GM18951 (cell line): Measurements from ENCODE around the gene CRISPLD2.

ENCODE experiments used
- POLR2A ChIP-seq: IDR thresholded peaks from 4 replicates; pipeline ENCODE4 v1.6.1; 2011; ENCODE audit warnings: mild to moderate bottlenecking; ENCODE audit not compliant: insufficient read length, insufficient read depth; ENCODE audit errors: extremely low read depth
- in situ Hi-C: fragments of 300-500 bp; cut with MboI; formaldehyde crosslinking; loops from one replicate; pipeline ENCODE4 v1.12.0; 2022; ENCODE audit warnings: low sequenced_read_pairs, mixed read lengths, inconsistent platforms; ENCODE audit not compliant: unreplicated experiment

CRISPLD2 gene

DNA sequence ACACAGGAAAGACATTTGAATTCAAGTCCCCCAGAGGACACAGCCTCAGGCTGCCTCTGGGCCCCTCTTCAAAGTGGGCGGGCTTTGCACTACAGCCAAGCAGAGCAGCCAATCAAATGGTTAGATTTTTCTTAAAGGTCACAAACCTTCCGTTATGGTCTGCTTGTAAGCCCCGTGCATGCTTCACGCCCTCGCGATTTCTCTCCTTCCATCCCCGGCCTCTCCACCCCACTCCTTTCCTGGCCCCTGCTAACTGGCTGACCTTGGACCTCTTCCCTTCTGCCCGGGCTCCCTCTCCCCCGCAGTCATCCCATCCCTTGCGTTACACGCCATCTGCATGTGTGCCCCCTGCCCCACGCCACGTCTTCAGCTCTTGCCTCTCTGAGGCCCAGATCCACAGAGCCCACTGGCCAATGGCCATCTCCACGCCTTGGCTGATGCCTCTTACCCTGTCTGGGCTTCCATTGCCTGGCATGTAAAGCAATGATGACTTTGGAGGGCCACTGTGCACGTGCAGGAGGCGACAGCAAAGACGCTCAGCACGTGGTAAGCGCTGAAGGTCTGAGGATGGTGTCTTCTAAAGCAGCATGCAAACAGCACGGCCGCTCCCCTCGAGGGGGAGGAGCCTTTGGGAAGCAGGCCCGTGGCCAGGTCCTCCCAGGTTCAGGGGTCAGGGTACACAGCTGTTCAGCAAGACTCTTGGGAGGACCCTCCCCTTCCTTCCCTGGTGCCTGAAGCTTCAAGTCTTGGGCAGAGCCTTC is 104.7 kb downstream of the CRISPLD2 start:
- in situ Hi-C loops, result no loop called here
- TF ChIP-seq POLR2A, result no peak

DNA sequence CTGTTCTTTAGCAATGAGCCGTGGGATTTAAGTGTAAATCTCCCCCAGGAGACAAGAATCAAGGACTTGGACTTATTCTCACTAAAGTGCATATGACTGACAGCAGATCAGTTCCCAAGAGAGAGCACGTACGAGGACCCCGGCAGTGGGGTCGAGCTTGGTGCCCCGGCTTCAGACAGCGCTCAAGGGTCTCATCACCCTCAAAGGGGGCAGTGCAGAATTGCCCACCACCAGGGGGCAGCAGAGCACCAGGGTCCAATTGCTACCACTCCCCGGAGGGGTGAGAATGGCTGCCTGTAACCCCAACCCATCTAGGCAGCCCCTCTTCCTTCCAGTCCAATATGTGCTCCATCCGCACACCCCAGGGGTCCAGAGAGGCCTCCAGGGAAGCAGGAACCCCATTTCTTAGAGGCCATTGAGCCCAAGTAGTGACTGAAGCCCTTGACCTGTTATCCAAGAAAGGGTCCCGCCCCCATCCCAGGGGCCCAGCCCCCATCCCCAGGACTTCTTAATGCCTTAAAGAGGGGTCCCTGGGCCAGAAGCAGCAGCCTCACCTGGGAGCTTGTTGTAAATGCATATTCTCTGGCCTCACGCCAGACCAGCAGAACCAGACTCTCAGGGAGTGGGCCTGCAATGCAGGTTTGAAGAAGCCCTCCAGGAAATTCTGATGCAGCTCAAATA is 105.4 kb downstream of the CRISPLD2 start:
- in situ Hi-C loops, result no loop called here

DNA sequence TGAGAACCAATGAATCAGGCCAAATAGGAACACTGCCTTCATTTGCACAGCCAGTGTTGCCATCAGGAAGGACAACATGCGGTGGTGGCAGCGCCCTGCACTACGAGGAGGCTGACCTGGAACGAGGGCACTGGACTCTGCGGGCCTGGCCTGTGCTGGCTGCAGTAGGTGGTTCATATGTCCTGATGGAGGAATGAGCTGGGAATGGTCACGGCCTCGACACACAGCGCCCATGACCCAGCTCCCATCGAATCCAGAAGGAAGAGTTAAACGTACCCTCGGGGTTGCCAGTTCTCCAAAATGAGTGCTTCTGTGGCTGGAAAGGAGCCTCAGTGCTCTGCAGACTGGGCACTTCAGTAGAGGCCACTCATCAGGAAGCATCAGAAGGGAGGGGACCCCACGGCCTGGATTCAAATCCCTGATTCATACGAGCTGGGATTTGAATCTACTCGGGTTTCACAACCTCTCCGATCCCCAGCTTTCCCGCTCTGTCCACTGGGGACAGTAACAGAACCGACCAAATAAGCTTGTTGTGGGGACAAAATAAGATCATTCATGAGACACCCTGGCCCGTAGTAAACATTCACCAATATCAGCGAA is 106.1 kb downstream of the CRISPLD2 start:
- in situ Hi-C loops, result no loop called here
- TF ChIP-seq POLR2A, result no peak

More for the DNA sequence above, 105.4 kb downstream of the CRISPLD2 start:
- no peak for TF ChIP-seq POLR2A

DNA sequence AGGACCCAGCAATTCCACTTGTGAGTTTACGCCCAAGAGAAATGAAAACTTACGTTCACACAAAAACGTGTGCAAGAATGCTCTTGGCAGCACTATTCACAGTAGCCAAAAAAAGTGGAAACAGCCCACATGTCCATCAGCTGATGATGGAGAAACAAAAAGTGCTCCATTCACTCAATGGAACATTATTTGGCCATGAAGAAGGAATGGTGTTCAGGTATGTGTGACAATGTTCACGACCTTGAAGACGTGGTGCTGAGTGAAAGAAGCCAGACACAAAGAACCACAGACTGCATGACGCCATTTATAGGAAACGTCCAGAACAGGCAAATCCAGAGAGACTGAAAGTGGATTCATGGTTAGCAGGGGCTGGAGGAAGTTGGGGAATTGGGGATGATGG is 106.7 kb downstream of the CRISPLD2 start:
- no peak for TF ChIP-seq POLR2A
- in situ Hi-C loops, result no loop called here

DNA sequence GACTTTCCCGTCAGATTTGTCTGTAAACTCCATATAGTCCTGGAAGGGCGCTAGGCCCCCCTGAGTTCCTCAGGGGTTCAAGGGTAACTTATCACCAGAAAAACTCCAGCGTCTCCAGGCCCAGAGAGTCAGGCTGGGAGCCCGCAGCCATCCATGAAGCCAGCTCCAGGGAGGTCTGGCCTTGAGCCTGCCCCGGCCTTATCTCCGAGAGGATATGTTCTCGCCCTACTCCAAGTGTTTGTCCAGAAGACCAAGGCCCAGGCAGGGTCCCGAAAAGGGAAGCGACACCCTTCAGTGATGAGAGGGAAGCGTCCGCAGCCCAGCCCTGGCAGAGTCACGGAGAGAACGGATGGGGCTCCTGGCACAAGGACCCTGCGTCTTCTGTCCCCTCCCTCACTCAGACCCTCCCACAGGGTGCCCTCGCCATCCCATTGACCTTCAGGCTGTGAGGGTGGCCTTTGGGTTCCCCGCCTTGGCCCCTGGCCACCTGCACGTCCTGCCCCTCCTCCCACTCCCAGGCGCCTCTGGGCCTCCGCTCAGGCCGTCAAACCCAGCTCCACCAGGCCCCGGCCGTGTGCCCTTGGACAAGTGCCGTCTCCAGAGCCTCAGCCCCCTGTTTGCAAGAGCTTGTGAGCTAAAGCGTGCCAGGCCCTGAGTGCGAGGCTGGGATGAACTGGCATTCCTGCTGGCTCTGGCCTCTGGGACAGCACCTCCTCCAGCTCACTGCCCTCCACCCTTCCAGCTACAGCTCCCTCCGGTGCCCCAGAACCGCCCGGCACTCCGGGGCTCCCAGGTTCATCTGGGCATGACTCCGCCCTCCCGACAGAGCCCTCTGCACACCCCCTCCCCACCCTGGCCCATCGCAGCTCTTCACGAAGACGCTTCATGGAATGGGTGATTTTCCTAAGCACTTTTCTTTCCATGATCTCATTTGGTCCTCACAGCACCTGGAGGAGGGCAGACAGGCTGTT is 108.1 kb downstream of the CRISPLD2 start:
- TF ChIP-seq POLR2A, result no peak
- in situ Hi-C loops, result no loop called here

DNA sequence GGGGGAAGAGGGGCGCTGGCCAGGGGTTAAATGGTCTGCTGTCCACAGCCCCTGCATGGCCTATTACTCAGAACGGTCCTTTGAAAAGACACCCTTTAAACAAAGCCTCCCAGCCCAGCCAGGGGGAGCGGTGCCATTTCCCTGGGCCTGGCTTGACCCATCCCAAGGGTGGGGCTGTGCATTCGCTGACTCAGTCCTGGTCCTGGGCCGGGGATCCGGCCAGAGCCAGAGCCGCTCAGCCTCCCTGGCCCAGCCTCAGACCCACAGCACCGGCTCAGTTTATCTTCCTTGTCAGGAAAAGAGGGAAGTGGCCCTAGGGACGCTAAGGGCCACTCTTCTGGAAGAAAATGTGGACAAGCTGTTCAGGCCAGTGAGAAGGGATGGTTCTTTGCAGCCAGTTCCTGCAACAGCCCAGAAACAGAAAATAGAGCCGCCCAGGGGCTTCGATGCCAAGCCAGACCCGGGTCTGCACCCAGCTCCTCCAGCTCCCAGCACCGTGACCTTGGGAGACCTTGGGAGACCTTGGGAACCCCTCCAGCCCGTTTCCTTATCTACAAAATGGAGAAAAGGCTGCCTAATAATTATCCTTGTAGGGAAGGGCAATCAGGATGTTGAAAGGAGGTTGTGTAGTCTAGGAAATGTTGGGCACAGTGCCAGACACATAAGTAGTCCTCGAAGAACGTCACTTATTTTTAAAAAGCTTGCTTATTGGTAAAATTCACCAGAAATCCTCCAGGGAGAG is 109.1 kb downstream of the CRISPLD2 start:
- TF ChIP-seq POLR2A, result no peak
- in situ Hi-C loops, result no loop called here

DNA sequence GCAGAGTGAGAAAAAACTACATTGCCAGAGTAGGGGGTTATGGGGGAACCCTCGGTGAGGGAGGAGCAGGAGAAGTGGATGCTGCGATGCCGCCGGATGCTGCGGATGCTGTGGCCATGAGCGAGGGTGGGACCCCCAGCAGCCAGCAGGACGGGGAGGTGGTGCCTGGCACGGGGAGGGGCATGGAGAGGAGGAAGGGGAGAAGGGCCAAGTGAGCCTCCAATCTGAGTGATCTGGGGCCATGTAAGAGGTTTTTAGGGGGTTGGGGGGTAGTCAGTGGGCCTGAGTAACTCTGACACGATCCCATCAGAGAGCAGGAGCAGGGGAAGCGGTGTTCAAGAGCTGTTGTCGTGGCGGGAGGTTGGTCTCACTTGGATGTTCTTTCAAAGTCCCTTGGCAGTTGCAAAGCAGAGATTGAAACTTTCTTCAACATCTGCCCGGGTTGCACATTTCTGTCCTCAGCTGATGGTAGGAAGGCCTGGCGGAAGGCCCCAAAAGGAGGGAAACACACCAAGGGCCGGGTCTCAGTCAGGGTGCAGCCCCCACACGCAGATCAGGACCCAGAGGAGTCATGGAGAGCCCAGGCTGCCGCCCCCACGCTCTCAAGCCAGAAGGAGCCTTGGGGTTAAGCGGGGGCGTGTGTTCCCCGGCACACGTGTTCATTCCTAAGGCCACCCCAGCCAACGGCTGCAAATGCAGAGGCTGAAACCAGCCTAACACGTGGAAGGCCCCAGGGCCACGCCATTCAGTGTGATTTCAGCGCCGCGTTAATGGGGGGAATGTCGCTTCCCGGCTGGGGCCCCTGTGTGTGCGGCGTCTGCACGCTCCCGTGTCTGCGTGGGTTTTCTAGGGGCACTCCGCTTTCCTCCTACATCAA is 109.9 kb downstream of the CRISPLD2 start:
- no peak for TF ChIP-seq POLR2A
- in situ Hi-C loops, result no loop called here

DNA sequence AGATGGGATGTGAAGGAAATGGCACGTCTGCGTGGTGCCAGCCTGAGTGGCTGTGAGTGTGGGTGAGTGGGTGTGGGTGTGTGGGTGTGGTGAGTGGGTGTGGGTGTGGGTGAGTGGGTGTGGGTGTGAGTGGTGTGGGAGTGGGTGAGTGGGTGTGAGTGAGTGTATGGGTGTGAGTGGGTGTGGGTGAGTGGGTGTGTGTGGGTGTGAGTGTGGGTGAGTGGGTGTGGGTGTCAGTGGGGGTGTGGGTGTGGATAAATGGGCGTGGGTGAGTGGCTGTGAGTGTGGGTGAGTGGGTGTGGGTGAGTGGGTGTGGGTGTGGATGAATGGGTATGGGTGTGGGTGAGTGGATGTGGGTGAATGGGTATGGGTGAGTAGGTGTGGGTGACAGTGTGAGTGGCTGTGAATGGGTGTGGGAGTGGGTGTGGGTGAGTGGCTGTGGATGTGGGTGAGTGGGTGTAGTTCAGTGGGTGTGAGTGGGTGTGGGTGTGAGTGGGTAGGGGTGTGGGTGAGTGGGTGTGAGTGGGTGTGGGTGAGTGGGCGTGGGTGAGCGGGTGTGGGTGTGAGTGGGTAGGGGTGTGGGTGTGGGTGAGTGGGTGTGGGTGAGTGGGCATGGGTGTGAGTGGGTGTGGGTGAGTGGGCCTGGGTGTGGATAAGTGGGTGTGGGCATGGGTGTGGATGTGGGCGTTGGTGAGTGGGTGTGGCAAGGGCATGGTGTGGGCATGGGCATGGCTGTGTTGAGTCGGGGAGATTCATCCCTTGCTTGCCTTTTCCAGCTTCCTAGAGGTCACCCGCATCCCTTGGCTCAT is 110.7 kb downstream of the CRISPLD2 start:
- TF ChIP-seq POLR2A, result no peak

DNA sequence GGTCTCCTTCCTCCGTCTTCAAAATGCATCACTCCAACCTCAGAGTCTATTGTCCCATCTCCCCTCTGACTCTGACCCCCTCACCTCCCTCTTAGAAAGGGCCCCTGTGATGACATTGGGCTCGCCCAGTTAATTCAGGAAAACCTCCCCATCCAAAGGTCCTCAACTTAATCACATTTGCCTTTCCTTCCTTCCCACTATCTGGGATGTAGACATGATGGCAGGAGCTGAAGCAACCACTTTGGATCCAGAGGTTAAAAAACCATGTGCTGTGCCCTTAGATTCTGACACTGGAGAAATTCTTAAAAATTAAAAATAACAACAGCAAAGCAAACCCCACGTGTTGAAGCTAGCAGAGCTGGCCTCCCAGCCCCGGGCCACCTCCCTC is 111.3 kb downstream of the CRISPLD2 start:
- in situ Hi-C loops, result no loop called here
- TF ChIP-seq POLR2A, result no peak

More for the DNA sequence above, 110.7 kb downstream of the CRISPLD2 start:
- in situ Hi-C loops, result no loop called here

DNA sequence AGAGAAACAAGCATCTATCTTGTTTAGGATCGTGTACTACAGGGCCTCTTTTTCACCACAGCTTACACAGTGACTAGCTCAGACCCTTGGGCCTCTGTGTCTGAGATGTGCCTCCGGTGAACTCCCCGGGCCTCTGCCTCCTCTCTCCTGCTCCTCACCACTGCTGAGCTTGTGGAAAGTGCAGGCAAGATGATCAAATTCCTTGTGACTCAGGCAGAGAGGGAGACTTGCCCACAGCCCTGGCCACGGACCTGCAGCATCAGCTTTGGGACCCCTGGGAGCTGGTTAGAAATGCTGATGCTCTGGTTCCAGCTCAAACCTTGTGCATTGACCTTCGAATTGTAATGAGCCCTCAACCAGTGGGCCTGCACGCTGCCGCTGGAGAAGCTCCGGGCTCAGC is 111.7 kb downstream of the CRISPLD2 start:
- no peak for TF ChIP-seq POLR2A
- in situ Hi-C loops, result no loop called here

DNA sequence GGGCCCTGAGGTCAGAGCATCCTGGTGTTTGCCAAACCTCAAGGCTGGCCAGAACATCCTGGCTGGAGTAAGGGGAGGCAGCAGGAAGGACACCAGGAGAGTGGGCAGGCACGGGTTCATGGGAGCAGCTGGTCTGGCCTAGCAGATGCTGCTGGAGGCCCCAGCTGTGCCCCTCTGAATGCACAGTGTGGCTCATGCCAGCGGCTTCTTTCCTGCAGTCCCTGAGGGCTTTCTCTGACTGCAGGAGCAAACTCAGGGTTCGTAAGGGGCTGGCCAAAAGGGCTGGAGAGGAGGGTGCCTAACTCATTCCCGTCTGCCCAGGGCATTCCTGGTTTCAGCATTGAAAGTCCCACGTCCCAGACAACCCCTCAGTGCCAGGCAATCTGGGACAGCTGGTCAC is 112.9 kb downstream of the CRISPLD2 start:
- in situ Hi-C loops, result no loop called here
- TF ChIP-seq POLR2A, result no peak
